GM19455 (cell line): ENCODE data around the gene DOCK7.

Source experiments
- ATAC-seq: cut with Tn5 transposase; IDR thresholded peaks from one replicate; pipeline ENCODE4 v1.9.1; 2021; ENCODE audit not compliant: unreplicated experiment

DOCK7 gene

GRCh38 chr1:62467092-62467491 lies 221.1 kb downstream of the DOCK7 start:
- ATAC-seq: no peak

DNA sequence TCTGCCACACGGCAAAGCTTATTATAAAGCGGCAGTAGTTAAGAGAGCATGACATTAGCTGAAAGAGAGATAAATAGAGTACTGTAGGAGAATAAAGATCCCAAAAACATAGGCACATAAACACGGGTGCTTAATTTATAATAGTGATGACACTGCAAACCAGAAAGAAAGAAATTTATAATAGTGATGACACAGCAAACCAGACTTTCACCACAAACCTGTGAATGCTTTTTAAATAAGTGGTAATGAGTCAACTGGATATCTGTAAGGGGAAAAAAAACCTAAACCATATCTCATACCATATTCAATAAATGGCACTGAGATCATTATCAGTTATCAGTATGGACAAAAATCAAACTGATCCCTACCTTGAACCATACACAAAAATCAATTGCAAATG lies 225.8 kb downstream of the DOCK7 start:
- no peak for ATAC-seq

- ATAC-seq: no peak
These were observed 230.2 kb downstream of the DOCK7 start for GRCh38 chr1:62457955-62458354.

DNA sequence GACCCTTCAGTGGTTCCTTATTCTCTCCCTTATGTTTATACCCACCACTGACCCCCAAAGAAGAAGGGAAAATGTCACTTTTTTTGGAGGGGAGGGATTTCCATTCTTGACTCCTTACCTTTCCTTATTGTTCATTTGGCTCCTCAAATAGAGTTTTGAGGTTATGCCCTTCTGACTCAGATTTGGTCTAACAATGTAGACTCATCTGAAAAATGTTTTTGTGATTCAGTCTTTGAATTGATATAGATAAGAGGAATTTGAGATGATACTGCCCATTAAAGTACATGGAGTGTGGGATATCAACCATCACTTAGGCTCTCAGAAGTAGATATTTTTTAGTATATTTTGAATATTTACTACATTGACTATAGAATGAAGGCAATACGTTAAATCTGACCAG lies 235.2 kb downstream of the DOCK7 start:
- ATAC-seq: no peak

DNA sequence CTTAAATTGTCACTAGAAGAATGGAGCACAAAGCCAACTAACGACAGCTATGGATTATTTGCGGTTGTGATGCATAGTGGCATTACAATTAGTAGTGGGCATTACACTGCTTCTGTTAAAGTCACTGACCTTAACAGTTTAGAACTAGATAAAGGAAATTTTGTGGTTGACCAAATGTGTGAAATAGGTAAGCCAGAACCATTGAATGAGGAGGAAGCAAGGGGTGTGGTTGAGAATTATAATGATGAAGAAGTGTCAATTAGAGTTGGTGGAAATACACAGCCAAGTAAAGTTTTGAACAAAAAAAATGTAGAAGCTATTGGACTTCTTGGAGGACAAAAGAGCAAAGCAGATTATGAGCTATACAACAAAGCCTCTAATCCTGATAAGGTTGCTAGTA lies 237.9 kb downstream of the DOCK7 start:
- ATAC-seq: no peak

- ATAC-seq: no peak
These were observed 239.8 kb downstream of the DOCK7 start for GRCh38 chr1:62448221-62448933.

DNA sequence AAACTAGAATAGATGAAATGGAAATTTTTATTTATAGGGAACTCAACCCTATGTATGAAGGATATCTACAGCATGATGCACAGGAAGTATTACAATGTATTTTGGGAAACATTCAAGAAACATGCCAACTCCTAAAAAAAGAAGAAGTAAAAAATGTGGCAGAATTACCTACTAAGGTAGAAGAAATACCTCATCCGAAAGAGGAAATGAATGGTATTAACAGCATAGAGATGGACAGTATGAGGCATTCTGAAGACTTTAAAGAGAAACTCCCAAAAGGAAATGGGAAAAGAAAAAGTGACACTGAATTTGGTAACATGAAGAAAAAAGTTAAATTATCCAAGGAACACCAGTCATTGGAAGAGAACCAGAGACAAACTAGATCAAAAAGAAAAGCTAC lies 243.5 kb downstream of the DOCK7 start:
- ATAC-seq: no peak

GRCh38 chr1:62439652-62440371 lies 248.4 kb downstream of the DOCK7 start:
- ATAC-seq: no peak

- no peak for ATAC-seq
These were observed 250.0 kb downstream of the DOCK7 start for GRCh38 chr1:62438163-62438562.

DNA sequence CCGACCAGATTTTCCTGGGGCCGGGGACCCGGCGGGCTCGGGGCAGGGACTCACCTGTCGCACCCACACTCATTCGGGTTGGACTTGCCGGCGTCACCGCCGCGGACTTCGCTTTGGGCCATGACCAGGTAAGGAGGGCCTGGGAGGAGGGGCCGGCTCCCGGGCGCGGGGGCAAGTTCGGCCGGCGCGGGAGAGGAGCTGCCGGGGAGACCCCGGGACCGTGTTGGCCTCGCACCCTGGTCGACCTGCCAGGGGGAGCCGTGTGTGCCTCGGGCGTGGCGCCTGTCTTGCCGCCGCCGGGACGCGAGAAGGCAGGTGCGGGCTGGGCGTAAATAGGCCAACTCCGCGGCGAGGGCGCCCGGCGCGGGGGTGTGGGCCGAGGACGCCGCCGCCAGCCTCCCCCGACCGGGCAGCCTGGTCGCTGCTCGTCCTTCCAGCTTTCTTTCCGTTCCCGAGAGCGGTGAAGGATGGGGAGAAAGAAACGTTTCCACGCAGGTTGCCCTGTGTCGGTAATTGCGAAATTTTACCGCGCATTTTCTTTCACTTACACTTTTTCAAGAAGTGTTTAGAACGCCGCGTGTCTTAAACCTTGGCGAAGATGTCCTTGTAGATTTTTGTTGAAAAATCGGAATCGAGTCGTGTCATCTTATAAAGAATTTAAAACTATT lies 250.8 kb downstream of the DOCK7 start:
- ATAC-seq: peak; percentile 1

DNA sequence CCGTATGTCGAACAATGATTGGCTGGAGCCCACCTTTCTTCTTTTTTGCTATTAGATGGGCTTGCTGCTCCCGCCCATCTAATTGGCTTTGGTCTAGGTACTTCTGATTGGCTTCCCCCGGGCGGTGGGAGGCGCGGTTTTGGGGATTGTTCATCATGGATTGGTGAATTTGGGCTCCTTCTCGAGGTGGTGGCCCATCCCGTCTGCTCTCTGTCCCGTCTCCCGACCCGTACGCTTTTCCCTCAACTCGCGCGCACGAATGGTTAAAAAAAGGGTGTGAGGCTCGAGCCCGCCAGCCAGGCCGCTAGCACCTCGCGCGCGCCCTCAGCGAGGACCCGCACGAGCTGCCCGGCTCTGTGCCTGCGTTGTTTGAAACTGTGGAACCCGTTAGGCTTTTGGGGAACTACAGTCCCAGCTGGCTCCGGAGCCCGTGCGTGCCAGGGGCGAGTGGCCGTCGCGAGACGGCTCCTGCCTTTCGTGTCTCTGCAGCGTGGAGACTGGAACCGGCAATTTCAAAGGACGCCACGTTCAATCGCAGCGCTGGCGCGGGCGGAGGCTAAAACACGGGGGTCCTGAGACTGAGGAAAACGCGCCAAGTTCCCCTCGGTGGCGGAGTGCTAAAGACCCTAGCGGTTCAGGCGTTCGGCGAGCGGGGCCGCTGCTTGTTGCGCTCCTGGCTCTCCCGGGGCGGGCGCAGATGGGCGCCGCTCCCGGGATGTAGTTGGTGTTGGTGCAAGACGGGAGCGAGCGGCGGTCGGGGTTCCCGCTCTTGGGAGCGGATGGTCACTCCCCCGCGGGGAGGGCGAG lies 251.5 kb downstream of the DOCK7 start, which contains the start of gene USP1:
USP1 (plus strand) TSS at position 584 of the 807 bp plus-strand sequence. CDS start 2,819 bp downstream, outside the sequence.
- ATAC-seq: peak; percentile 83

GRCh38 chr1:62436039-62436465 lies 252.1 kb downstream of the DOCK7 start:
- ATAC-seq: no peak

GRCh38 chr1:62435231-62436038 lies 252.8 kb downstream of the DOCK7 start:
- ATAC-seq: no peak

DNA sequence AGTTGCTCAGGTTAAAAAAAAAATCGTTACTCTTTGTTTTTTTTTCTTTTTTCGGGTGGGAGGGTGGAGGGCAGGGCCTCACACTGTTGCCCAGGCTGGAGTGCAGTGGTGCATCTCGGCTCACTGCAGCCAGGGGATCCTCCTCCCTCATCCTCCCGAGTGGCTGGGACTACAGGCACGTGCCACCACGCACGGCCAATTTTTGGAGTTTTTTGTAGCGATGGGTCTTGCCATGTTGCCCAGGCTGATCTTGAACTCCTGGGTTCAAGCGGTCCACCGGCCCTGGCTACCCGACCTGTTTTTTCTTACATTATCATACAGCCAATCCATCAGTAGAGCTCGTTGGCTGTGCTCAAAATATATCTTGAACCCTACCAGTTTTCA lies 253.6 kb downstream of the DOCK7 start:
- no peak for ATAC-seq

GRCh38 chr1:62433861-62434617 lies 254.1 kb downstream of the DOCK7 start:
- ATAC-seq: no peak

- ATAC-seq: no peak
These were observed 258.6 kb downstream of the DOCK7 start for GRCh38 chr1:62429581-62429980.

DNA sequence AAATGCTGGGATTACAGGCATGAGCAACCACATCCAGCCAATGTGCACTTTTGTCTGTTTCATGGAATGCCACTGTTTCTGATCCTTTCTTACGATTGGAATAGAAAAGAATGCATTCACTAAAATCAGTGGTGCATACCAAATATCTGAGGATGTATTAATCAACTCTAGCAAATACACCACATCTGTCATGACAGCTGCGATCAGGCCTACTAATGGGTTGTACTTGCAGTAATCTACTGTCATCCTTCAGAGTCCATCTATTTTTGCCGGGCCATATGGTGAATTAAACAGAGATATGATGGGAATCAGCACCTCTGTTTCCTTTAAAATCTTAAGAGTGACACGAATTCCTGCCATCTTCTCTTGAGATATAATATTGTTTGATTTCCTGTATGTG lies 259.8 kb downstream of the DOCK7 start:
- ATAC-seq: no peak

GRCh38 chr1:62426794-62427193 lies 261.4 kb downstream of the DOCK7 start:
- no peak for ATAC-seq

- ATAC-seq: no peak
These were observed 261.9 kb downstream of the DOCK7 start for GRCh38 chr1:62426237-62426636.

- no peak for ATAC-seq
These were observed 263.1 kb downstream of the DOCK7 start for GRCh38 chr1:62425041-62425440.
